ENCODE results near the gene DLGAP4.

DLGAP4 gene

GRCh38 chr20:36307412-36308325 lies 1.5 kb downstream of the DLGAP4 start:
- Histone ChIP-seq H3K4me1 (ENCODE audit: control insufficient read depth, insufficient read depth, low read length) (no peaks in the 10 kb centered on the region), H3K4me3 (ENCODE audit: low read length) (no peak overlapping the region), H3K36me3 (ENCODE audit: control insufficient read depth, insufficient read depth, low read length) (no peaks in the 10 kb centered on the region), H3K27me3 (ENCODE audit: control insufficient read depth, insufficient read depth, low read length) (peaks cover 32% of the 10 kb centered on the region), H3K9ac (ENCODE audit: low read length) (no peak overlapping the region), H3K27ac (ENCODE audit: low read depth, low read length) (no peak overlapping the region)

GRCh38 chr20:36308353-36308752 lies 2.2 kb downstream of the DLGAP4 start:
- Histone ChIP-seq H3K27me3 (ENCODE audit: control insufficient read depth, insufficient read depth, low read length) (peaks cover 37% of the 10 kb centered on the region), H3K36me3 (ENCODE audit: control insufficient read depth, insufficient read depth, low read length) (no peaks in the 10 kb centered on the region), H3K27ac (ENCODE audit: low read depth, low read length) (no peak overlapping the region), H3K4me3 (ENCODE audit: low read length) (no peak overlapping the region), H3K9ac (ENCODE audit: low read length) (no peak overlapping the region), H3K4me1 (ENCODE audit: control insufficient read depth, insufficient read depth, low read length) (no peaks in the 10 kb centered on the region)

- no peak overlapping the region for H3K27ac ChIP-seq (ENCODE audit: low read depth, low read length)
- H3K27me3 ChIP-seq (ENCODE audit: control insufficient read depth, insufficient read depth, low read length): peaks cover 39% of the 10 kb centered on the region
- no peak overlapping the region for H3K4me3 ChIP-seq (ENCODE audit: low read length)
Observed at GRCh38 chr20:36308986-36309385, 2.8 kb downstream of the DLGAP4 start.

GRCh38 chr20:36309643-36310042 lies 3.5 kb downstream of the DLGAP4 start:
- Histone ChIP-seq H3K4me3 (ENCODE audit: low read length) (no peak overlapping the region), H3K27me3 (ENCODE audit: control insufficient read depth, insufficient read depth, low read length) (peaks cover 39% of the 10 kb centered on the region), H3K27ac (ENCODE audit: low read depth, low read length) (no peak overlapping the region), H3K36me3 (ENCODE audit: control insufficient read depth, insufficient read depth, low read length) (no peaks in the 10 kb centered on the region), H3K9ac (ENCODE audit: low read length) (no peak overlapping the region), H3K4me1 (ENCODE audit: control insufficient read depth, insufficient read depth, low read length) (no peaks in the 10 kb centered on the region)

More at GRCh38 chr20:36308986-36309385, 2.8 kb downstream of the DLGAP4 start:
- Histone ChIP-seq H3K36me3 (ENCODE audit: control insufficient read depth, insufficient read depth, low read length) (no peaks in the 10 kb centered on the region), H3K9ac (ENCODE audit: low read length) (no peak overlapping the region), H3K4me1 (ENCODE audit: control insufficient read depth, insufficient read depth, low read length) (no peaks in the 10 kb centered on the region)

GRCh38 chr20:36310215-36310981 lies 4.3 kb downstream of the DLGAP4 start:
- H3K4me1 ChIP-seq (ENCODE audit: control insufficient read depth, insufficient read depth, low read length): no peaks in the 10 kb centered on the region

GRCh38 chr20:36311141-36311853 lies 5.2 kb downstream of the DLGAP4 start:
- Histone ChIP-seq H3K27ac (ENCODE audit: low read depth, low read length) (no peak overlapping the region), H3K36me3 (ENCODE audit: control insufficient read depth, insufficient read depth, low read length) (no peaks in the 10 kb centered on the region), H3K27me3 (ENCODE audit: control insufficient read depth, insufficient read depth, low read length) (peaks cover 26% of the 10 kb centered on the region), H3K4me3 (ENCODE audit: low read length) (no peak overlapping the region), H3K9ac (ENCODE audit: low read length) (no peak overlapping the region), H3K4me1 (ENCODE audit: control insufficient read depth, insufficient read depth, low read length) (no peaks in the 10 kb centered on the region)

More at GRCh38 chr20:36310215-36310981, 4.3 kb downstream of the DLGAP4 start:
- Histone ChIP-seq H3K36me3 (ENCODE audit: control insufficient read depth, insufficient read depth, low read length) (no peaks in the 10 kb centered on the region), H3K27me3 (ENCODE audit: control insufficient read depth, insufficient read depth, low read length) (peaks cover 32% of the 10 kb centered on the region), H3K27ac (ENCODE audit: low read depth, low read length) (no peak overlapping the region), H3K4me3 (ENCODE audit: low read length) (no peak overlapping the region), H3K9ac (ENCODE audit: low read length) (no peak overlapping the region)

- Histone ChIP-seq H3K27me3 (ENCODE audit: control insufficient read depth, insufficient read depth, low read length) (peaks cover 27% of the 10 kb centered on the region), H3K27ac (ENCODE audit: low read depth, low read length) (no peak overlapping the region), H3K9ac (ENCODE audit: low read length) (no peak overlapping the region), H3K4me1 (ENCODE audit: control insufficient read depth, insufficient read depth, low read length) (no peaks in the 10 kb centered on the region), H3K4me3 (ENCODE audit: low read length) (no peak overlapping the region), H3K36me3 (ENCODE audit: control insufficient read depth, insufficient read depth, low read length) (no peaks in the 10 kb centered on the region)
Observed at GRCh38 chr20:36311854-36312723, 6.0 kb downstream of the DLGAP4 start.

GRCh38 chr20:36312724-36313441 lies 6.7 kb downstream of the DLGAP4 start:
- H3K4me1 ChIP-seq (ENCODE audit: control insufficient read depth, insufficient read depth, low read length): no peaks in the 10 kb centered on the region
- no peak overlapping the region for H3K27ac ChIP-seq (ENCODE audit: low read depth, low read length)
- no peak overlapping the region for H3K9ac ChIP-seq (ENCODE audit: low read length)
- H3K4me3 ChIP-seq (ENCODE audit: low read length): no peak overlapping the region
- H3K27me3 ChIP-seq (ENCODE audit: control insufficient read depth, insufficient read depth, low read length): peaks cover 23% of the 10 kb centered on the region
- H3K36me3 ChIP-seq (ENCODE audit: control insufficient read depth, insufficient read depth, low read length): no peaks in the 10 kb centered on the region

GRCh38 chr20:36313476-36313875 lies 7.3 kb downstream of the DLGAP4 start:
- Histone ChIP-seq H3K27ac (ENCODE audit: low read depth, low read length) (no peak overlapping the region), H3K9ac (ENCODE audit: low read length) (no peak overlapping the region), H3K36me3 (ENCODE audit: control insufficient read depth, insufficient read depth, low read length) (no peaks in the 10 kb centered on the region), H3K4me1 (ENCODE audit: control insufficient read depth, insufficient read depth, low read length) (no peaks in the 10 kb centered on the region), H3K4me3 (ENCODE audit: low read length) (no peak overlapping the region), H3K27me3 (ENCODE audit: control insufficient read depth, insufficient read depth, low read length) (peaks cover 23% of the 10 kb centered on the region)

- Histone ChIP-seq H3K27me3 (ENCODE audit: control insufficient read depth, insufficient read depth, low read length) (peaks cover 22% of the 10 kb centered on the region), H3K36me3 (ENCODE audit: control insufficient read depth, insufficient read depth, low read length) (no peaks in the 10 kb centered on the region), H3K27ac (ENCODE audit: low read depth, low read length) (no peak overlapping the region), H3K4me1 (ENCODE audit: control insufficient read depth, insufficient read depth, low read length) (no peaks in the 10 kb centered on the region), H3K4me3 (ENCODE audit: low read length) (no peak overlapping the region), H3K9ac (ENCODE audit: low read length) (no peak overlapping the region)
Observed at GRCh38 chr20:36313926-36314325, 7.8 kb downstream of the DLGAP4 start.
